Prostate gland (tissue), 2 donors: ENCODE data around the gene LRRN2.

Experiments used
- CTCF ChIP-seq, 4 experiments: fragments of 200-600 bp in 2 of 4; fragments of 450-650 bp in 2 of 4; sonication (generic) in 2 of 4; IDR thresholded peaks; 1 replicate in 3 of 4; 2 replicates in 1 of 4; pipeline ENCODE4 v1.5.1; 2016 to 2019; ENCODE audit warnings: antibody characterized with exemption in 4 of 4, mild to moderate bottlenecking in 2 of 4, moderate library complexity in 2 of 4
- POLR2A ChIP-seq: fragments of 450-650 bp; IDR thresholded peaks from one replicate; pipeline ENCODE4 v1.6.1; 2016; ENCODE audit warnings: antibody characterized with exemption, mild to moderate bottlenecking

DNA sequence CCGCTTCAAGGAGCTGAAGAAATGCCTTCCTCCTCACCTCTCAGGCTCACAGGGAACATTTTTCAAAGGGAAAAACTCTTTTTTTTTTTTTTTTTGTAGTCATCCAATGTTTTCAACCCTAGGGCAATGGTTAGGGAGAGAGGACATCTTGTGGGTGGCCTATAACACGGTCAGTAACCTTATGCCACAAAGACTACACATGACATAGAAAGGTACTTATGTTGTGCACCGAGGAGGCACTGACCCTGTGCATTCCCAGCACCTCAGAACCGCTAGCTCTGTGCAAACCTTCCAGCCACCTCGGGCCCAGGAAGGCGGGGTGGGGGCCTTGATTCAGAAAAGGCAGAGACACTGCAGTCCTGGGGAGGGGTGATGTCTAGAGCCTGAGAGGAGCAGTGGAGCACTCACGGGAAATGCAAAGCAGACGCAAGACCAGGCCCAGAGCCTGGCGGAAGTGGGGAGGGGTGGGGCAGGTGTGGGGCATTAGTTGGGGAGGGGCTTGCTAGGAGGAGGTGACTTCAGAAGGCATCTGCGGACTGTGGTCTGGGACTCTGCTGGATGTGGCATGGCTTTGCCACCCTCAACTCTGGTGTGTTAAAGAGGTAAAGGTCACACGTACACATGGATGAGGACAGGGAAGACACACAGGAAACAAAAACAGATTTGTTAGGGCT is 100.7 kb downstream of the LRRN2 start:
- TF ChIP-seq CTCF (IDR thresholded peaks at IDR 0.05) (no peak), POLR2A (no peak)
